H1 (cell line): ENCODE results near the gene SESN1. TPM values are rescaled to one million over a fixed set of nuclear protein-coding genes. Genes with fewer than 3 reads are reported as not detected.

Experiments
- CTCF ChIA-PET: fragments of 300-600 bp; sonication (Branson Sonifier 250); formaldehyde crosslinking; loops from one replicate; lab custom pipeline; 2021; ENCODE audit not compliant: partially characterized antibody; lab: Charles Lee
- POLR2A ChIA-PET: fragments of 300-600 bp; sonication (Branson Sonifier 250); formaldehyde crosslinking; loops from one replicate; lab custom pipeline; 2021; ENCODE audit warnings: inconsistent platforms; ENCODE audit not compliant: partially characterized antibody; lab: Charles Lee
- DNase-seq, 2 experiments: peaks; one replicate each; pipeline versions ENCODE4 v3.0.0 to v3.0.0-alpha.2; 2010 to 2022; ENCODE audit warnings: low spot score in 2 of 2, low read depth in 1 of 2, mixed read lengths in 1 of 2
- FAIRE-seq: peaks from 2 replicates; lab custom pipeline; 2011; peaks lifted over from hg19 to GRCh38; lab: Jason Lieb, UNC
- H2AFZ ChIP-seq: 2 replicates; pipeline ENCODE4 v1.8.1; 2012; ENCODE audit warnings: low read length, inconsistent platforms
- H2AK5ac ChIP-seq: 2 replicates; pipeline ENCODE4 v1.6.1; 2013; ENCODE audit warnings: low read depth, low read length
- H2BK120ac ChIP-seq: replicated peaks from 2 replicates; pipeline ENCODE3; 2013; ENCODE audit warnings: low read depth, low read length, inconsistent platforms
- H2BK12ac ChIP-seq: 2 replicates; pipeline ENCODE4 v1.6.1; 2013; ENCODE audit warnings: low read depth, low read length
- H2BK15ac ChIP-seq: 2 replicates; pipeline ENCODE4 v1.6.1; 2013; ENCODE audit warnings: low read length
- H2BK20ac ChIP-seq: 2 replicates; pipeline ENCODE4 v1.6.1; 2013; ENCODE audit warnings: low read length
- H2BK5ac ChIP-seq: 2 replicates; pipeline ENCODE4 v1.6.1; 2013; ENCODE audit warnings: low read depth, low read length
- H3K14ac ChIP-seq: 2 replicates; pipeline ENCODE4 v1.6.1; 2013; ENCODE audit warnings: inconsistent platforms; ENCODE audit not compliant: insufficient read length
- H3K18ac ChIP-seq: 2 replicates; pipeline ENCODE4 v1.6.1; 2013; ENCODE audit warnings: low read length; ENCODE audit errors: extremely low read depth
- H3K23ac ChIP-seq: 2 replicates; pipeline ENCODE4 v1.6.1; 2013; ENCODE audit warnings: inconsistent platforms; ENCODE audit not compliant: insufficient read length
- H3K23me2 ChIP-seq: 2 replicates; pipeline ENCODE4 v1.6.1; 2013; ENCODE audit warnings: low read depth, low read length
- H3K27ac ChIP-seq: 2 replicates; pipeline ENCODE4 v1.6.1; 2011; ENCODE audit warnings: low read depth, low read length, inconsistent platforms
- H3K27me3 ChIP-seq, 4 experiments: replicated peaks in 1 of 4; 1 replicate in 1 of 4; 2 replicates in 3 of 4; pipeline versions ENCODE4 v1.6.1 to v1.8.1; 2011 to 2013; ENCODE audit warnings: low read length in 3 of 4, mild to moderate bottlenecking in 3 of 4, inconsistent platforms in 2 of 4, mixed read lengths in 2 of 4, moderate library complexity in 1 of 4; ENCODE audit not compliant: control insufficient read depth in 3 of 4, insufficient read depth in 3 of 4; ENCODE audit errors: extremely low read depth in 1 of 4
- H3K36me3 ChIP-seq, 4 experiments: 2 replicates each; pipeline versions ENCODE4 v1.6.1 to v1.8.1; 2011 to 2013; ENCODE audit warnings: mild to moderate bottlenecking in 4 of 4, low read length in 3 of 4, moderate library complexity in 2 of 4, control low read depth in 1 of 4, inconsistent platforms in 1 of 4; ENCODE audit not compliant: insufficient read depth in 4 of 4, control insufficient read depth in 2 of 4
- H3K4ac ChIP-seq: replicated peaks from 2 replicates; pipeline ENCODE3; 2013; ENCODE audit warnings: low read length, low read depth, mixed read lengths, inconsistent platforms; ENCODE audit not compliant: insufficient read length
- H3K4me1 ChIP-seq, 4 experiments: replicated peaks in 1 of 4; 1 replicate in 1 of 4; 2 replicates in 3 of 4; pipeline versions ENCODE4 v1.6.1 to v1.8.1; 2011 to 2013; ENCODE audit warnings: low read length in 3 of 4, inconsistent platforms in 2 of 4, mixed read lengths in 1 of 4; ENCODE audit not compliant: insufficient read depth in 4 of 4, control insufficient read depth in 3 of 4
- H3K4me2 ChIP-seq, 2 experiments: 2 replicates each; pipeline versions ENCODE4 v1.6.1 to v1.8.1; 2011 to 2013; ENCODE audit warnings: low read depth in 2 of 2, low read length in 2 of 2, control low read depth in 1 of 2, inconsistent platforms in 1 of 2, mild to moderate bottlenecking in 1 of 2; ENCODE audit not compliant: insufficient read depth in 1 of 2
- H3K4me3 ChIP-seq, 4 experiments: fragments of 200-600, 300-600 bp in 1 of 4; sonication (generic), shearing (Covaris generic), sonication (Bioruptor Twin) in 1 of 4; 2 replicates each; pipeline versions ENCODE4 v1.5.1 to v1.8.1; 2011 to 2016; ENCODE audit warnings: low read length in 4 of 4, low read depth in 3 of 4, control low read depth in 2 of 4, inconsistent platforms in 2 of 4, mild to moderate bottlenecking in 2 of 4, mixed read lengths in 1 of 4, moderate library complexity in 1 of 4; ENCODE audit not compliant: insufficient read depth in 2 of 4; ENCODE audit errors: extremely low read depth in 1 of 4
- H3K56ac ChIP-seq: replicated peaks from 2 replicates; pipeline ENCODE3; 2013; ENCODE audit warnings: low read depth, mild to moderate bottlenecking, mixed read lengths, low read length, inconsistent platforms; ENCODE audit not compliant: insufficient read length
- H3K79me1 ChIP-seq: 2 replicates; pipeline ENCODE4 v1.6.1; 2013; ENCODE audit warnings: low read depth, low read length, control low read depth
- H3K79me2 ChIP-seq, 2 experiments: 2 replicates each; pipeline versions ENCODE4 v1.6.1 to v1.8.1; 2012 to 2013; ENCODE audit warnings: low read length in 2 of 2, mild to moderate bottlenecking in 2 of 2, inconsistent platforms in 1 of 2; ENCODE audit not compliant: insufficient read depth in 2 of 2, control insufficient read depth in 1 of 2
- H3K9ac ChIP-seq, 4 experiments: replicated peaks in 1 of 4; 1 replicate in 1 of 4; 2 replicates in 3 of 4; pipeline versions ENCODE4 v1.6.1 to v1.8.1; 2011 to 2013; ENCODE audit warnings: low read depth in 3 of 4, low read length in 3 of 4, control low read depth in 2 of 4, mild to moderate bottlenecking in 2 of 4, moderate library complexity in 2 of 4, inconsistent platforms in 1 of 4; ENCODE audit errors: extremely low read depth in 1 of 4
- H3K9me3 ChIP-seq, 2 experiments: 2 replicates each; pipeline versions ENCODE4 v1.6.1 to v1.8.1; 2012 to 2013; ENCODE audit warnings: mild to moderate bottlenecking in 2 of 2, moderate library complexity in 2 of 2, control low read depth in 1 of 2, inconsistent platforms in 1 of 2, low read depth in 1 of 2, low read length in 1 of 2, mixed read lengths in 1 of 2; ENCODE audit not compliant: insufficient read depth in 2 of 2
- H4K20me1 ChIP-seq, 2 experiments: replicated peaks in 1 of 2; 2 replicates each; pipeline versions ENCODE3 to v1.8.1; 2011 to 2013; ENCODE audit warnings: inconsistent platforms in 2 of 2, low read length in 2 of 2, mild to moderate bottlenecking in 1 of 2; ENCODE audit not compliant: insufficient read depth in 2 of 2, control insufficient read depth in 1 of 2
- H4K5ac ChIP-seq: 2 replicates; pipeline ENCODE4 v1.6.1; 2013; ENCODE audit warnings: low read length, low read depth, mixed read lengths, inconsistent platforms; ENCODE audit not compliant: insufficient read length
- H4K8ac ChIP-seq: 2 replicates; pipeline ENCODE4 v1.8.0; 2013; ENCODE audit warnings: mild to moderate bottlenecking, moderate library complexity, low read length, inconsistent platforms; ENCODE audit not compliant: insufficient read depth; ENCODE audit errors: extremely low read depth
- H4K91ac ChIP-seq: replicated peaks from 2 replicates; pipeline ENCODE3; 2013; ENCODE audit warnings: low read length, mixed read lengths, inconsistent platforms; ENCODE audit not compliant: insufficient read length
- CTCF ChIP-seq, 3 experiments: IDR thresholded peaks; 1 replicate in 2 of 3; 2 replicates in 1 of 3; pipeline versions ENCODE4 v1.5.1 to v1.6.1; 2011; ENCODE audit warnings: low read length in 3 of 3, mild to moderate bottlenecking in 3 of 3, inconsistent platforms in 2 of 3, low read depth in 1 of 3, moderate library complexity in 1 of 3; ENCODE audit not compliant: insufficient read depth in 1 of 3; ENCODE audit errors: control extremely low read depth in 1 of 3
- SAP30 ChIP-seq: fragments of 300-600 bp; sonication (generic); IDR thresholded peaks from 2 replicates; pipeline ENCODE4 v1.7.1; 2012; ENCODE audit warnings: low read length, moderate library complexity, mild to moderate bottlenecking, inconsistent platforms; ENCODE audit not compliant: insufficient read depth, insufficient replicate concordance
- SP2 ChIP-seq: IDR thresholded peaks from 2 replicates; pipeline ENCODE4 v1.6.1; 2012; ENCODE audit warnings: mild to moderate bottlenecking, low read length, inconsistent platforms
- ZNF274 ChIP-seq: IDR thresholded peaks from 2 replicates; pipeline ENCODE4 v1.7.0; 2012; ENCODE audit warnings: low read length, borderline replicate concordance; ENCODE audit errors: extremely low read depth
- WGBS, 2 experiments: shearing (Covaris generic) in 1 of 2; methylation state at CpG; one replicate each; pipeline versions ENCODE4 v1.1.6 to v1.1.7; 2013 to 2015; ENCODE audit warnings: low lambda C conversion rate in 2 of 2, mixed read lengths in 2 of 2, inconsistent platforms in 1 of 2, low coverage in 1 of 2, missing lambda C conversion rate in 1 of 2; ENCODE audit not compliant: insufficient replicate concordance in 2 of 2, insufficient coverage in 1 of 2, insufficient read length in 1 of 2; ENCODE audit errors: extremely low coverage in 1 of 2, missing lambda C conversion rate in 1 of 2; 5-methylcytosine and 5-hydroxymethylcytosine counted together
- polyA plus RNA-seq, 7 experiments: library from polyadenylated mRNA; depleted of rRNA in 3 of 7; stranded (reverse) in 5 of 7; unstranded in 2 of 7; fragments of >200 nt in 5 of 7; fragments of 200-250 nt in 2 of 7; gene quantifications; 1 replicate in 5 of 7; 2 replicates in 1 of 7; 4 replicates in 1 of 7; pipeline versions ENCODE4 v1.2.1 to v1.2.3, GENCODE V29; 2011 to 2013; ENCODE audit warnings: missing spikeins in 2 of 7, mixed read lengths in 2 of 7
- total RNA-seq: library from RNA; stranded (reverse); fragmentation: NEBNext Ultra II Directional; extraction: Animal tissue kit (Norgen Biotek cat#: 25700); gene quantifications from 2 replicates; pipeline ENCODE4 v1.2.1, GENCODE V29; 2021

Gene SESN1
- total and polyA plus RNA-seq, 2 of the 8 experiments (the other 6 are each of a cell fraction or from before 2014, with no cell fraction given): 12.8 to 15.6 TPM

DNA sequence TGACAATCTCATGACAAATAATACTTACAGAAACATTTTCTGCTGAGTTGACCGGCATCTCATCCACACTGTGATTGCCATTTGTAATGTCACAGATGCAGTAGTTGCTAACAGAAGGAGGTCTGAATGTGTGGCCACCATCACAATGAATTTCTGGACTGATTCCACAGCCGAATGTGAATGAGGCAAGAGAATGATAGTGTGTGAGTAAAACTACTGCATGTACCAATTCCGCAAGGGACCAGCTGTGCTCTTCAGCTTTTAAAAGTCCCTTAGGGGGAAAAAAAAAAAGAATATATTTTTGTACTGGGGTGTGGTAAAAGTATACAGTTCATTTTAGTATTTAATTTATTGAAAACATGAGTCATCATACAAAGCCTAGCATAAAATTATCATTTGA, 96.2 kb downstream of the SESN1 start:
- H2BK20ac ChIP-seq: no peak overlapping the region

More for the DNA sequence above, 96.2 kb downstream of the SESN1 start:
- Histone ChIP-seq H2BK5ac (no peak overlapping the region), H3K18ac (no peak overlapping the region), H3K9me3 (no peaks in the 10 kb centered on the region), H4K5ac (no peak overlapping the region), H3K4me3 (no peak overlapping the region), H3K4me2 (no peak overlapping the region), H3K23ac (no peak overlapping the region), H2BK15ac (no peak overlapping the region), H3K23me2 (no peaks in the 10 kb centered on the region), H3K4ac (no peak overlapping the region), H3K9ac (no peak overlapping the region), H3K4me1 (no peaks in the 10 kb centered on the region), H4K91ac (no peak overlapping the region), H3K14ac (no peak overlapping the region), H3K56ac (no peak overlapping the region), H3K79me1 (no peaks in the 10 kb centered on the region), H2BK120ac (no peak overlapping the region), H4K8ac (no peak overlapping the region), H3K79me2 (peaks cover 0 to 6% of the 10 kb centered on the region in 2 experiments; a peak in 1 of 4 replicates)
- POLR2A ChIA-PET: no interaction called here
- FAIRE-seq: no peak
- DNase-seq: no peak
- WGBS, 2 experiments: 88% methylated on average over 3 of the region's 3 CpGs; no CpG with 5 or more reads in 1 of the 2 experiments
- TF ChIP-seq SAP30 (no peak), SP2 (no peak), ZNF274 (no peak), CTCF (IDR thresholded peaks at IDR 0.05; ENCODE audit: control extremely low read depth in 1 of 3, insufficient read depth in 1 of 3, low read depth in 1 of 3, low read length in 3 of 3) (no peak)
- TF ChIP-seq, all 59 proteins: peak for 0
- H3K27me3 ChIP-seq: peaks cover 0 to 1% (median 0%) of the 10 kb centered on the region in 4 experiments; a peak in 1 of 7 replicates
- H4K20me1 ChIP-seq: no peaks in the 10 kb centered on the region
- H2AK5ac ChIP-seq: no peak overlapping the region
- peaks cover 2 to 32% (median 9%) of the 10 kb centered on the region in 4 experiments; a peak in 6 of 8 replicates for H3K36me3 ChIP-seq
- H2BK12ac ChIP-seq: no peak overlapping the region
- CTCF ChIA-PET: no interaction called here
- no peak overlapping the region for H3K27ac ChIP-seq
- H2AFZ ChIP-seq: no peak overlapping the region
